Keratinocyte (primary cell): ENCODE measurements around the gene CRPPA. TPM values are rescaled to one million over a fixed set of nuclear protein-coding genes. Genes with fewer than 3 reads are reported as not detected.

Experiments used
- DNase-seq: peaks from one replicate; pipeline ENCODE4 v3.0.0-alpha.2; 2011; ENCODE audit warnings: low read depth, missing footprints, low spot score
- FAIRE-seq: peaks from 2 replicates; lab custom pipeline; 2011; peaks lifted over from hg19 to GRCh38; lab: Jason Lieb, UNC
- H2AFZ ChIP-seq: 2 replicates; pipeline ENCODE4 v1.6.0; 2012; ENCODE audit warnings: low read length, control low read depth, inconsistent platforms; ENCODE audit not compliant: control insufficient read depth
- H3K27ac ChIP-seq: 2 replicates; pipeline ENCODE4 v1.5.1; 2011; ENCODE audit warnings: low read length; ENCODE audit not compliant: control insufficient read depth, insufficient read depth
- H3K27me3 ChIP-seq: 3 replicates; pipeline ENCODE4 v1.6.0; 2011; ENCODE audit warnings: low read length; ENCODE audit not compliant: control insufficient read depth, insufficient read depth; ENCODE audit errors: extremely low read depth
- H3K36me3 ChIP-seq, 2 experiments: 2 replicates in 1 of 2; 3 replicates in 1 of 2; pipeline ENCODE4 v1.5.1; 2011; ENCODE audit warnings: low read length in 2 of 2, mild to moderate bottlenecking in 1 of 2; ENCODE audit not compliant: control insufficient read depth in 2 of 2, insufficient read depth in 2 of 2; ENCODE audit errors: extremely low read depth in 1 of 2
- H3K4me1 ChIP-seq: 3 replicates; pipeline ENCODE4 v1.5.1; 2011; ENCODE audit warnings: low read length; ENCODE audit not compliant: control insufficient read depth, insufficient read depth; ENCODE audit errors: extremely low read depth
- H3K4me2 ChIP-seq: 3 replicates; pipeline ENCODE4 v1.6.0; 2011; ENCODE audit warnings: low read depth, low read length; ENCODE audit not compliant: control insufficient read depth, insufficient read depth; ENCODE audit errors: extremely low read depth
- H3K4me3 ChIP-seq, 3 experiments: fragments of 200-600 bp in 1 of 3; sonication (generic) in 1 of 3; 2 replicates in 2 of 3; 3 replicates in 1 of 3; pipeline ENCODE4 v1.5.1; 2011 to 2016; ENCODE audit warnings: low read length in 3 of 3, mild to moderate bottlenecking in 3 of 3, control low read depth in 2 of 3, inconsistent platforms in 1 of 3, low read depth in 1 of 3, mixed read lengths in 1 of 3, mixed run types in 1 of 3, moderate library complexity in 1 of 3; ENCODE audit not compliant: control insufficient read depth in 2 of 3, insufficient read depth in 2 of 3; ENCODE audit errors: extremely low read depth in 1 of 3
- H3K79me2 ChIP-seq: 2 replicates; pipeline ENCODE4 v1.6.0; 2012; ENCODE audit warnings: low read length; ENCODE audit not compliant: control insufficient read depth, insufficient read depth
- H3K9ac ChIP-seq: 3 replicates; pipeline ENCODE4 v1.6.0; 2011; ENCODE audit warnings: low read length; ENCODE audit not compliant: control insufficient read depth, insufficient read depth; ENCODE audit errors: extremely low read depth
- H3K9me1 ChIP-seq: 3 replicates; pipeline ENCODE4 v1.6.0; 2011; ENCODE audit warnings: low read length; ENCODE audit not compliant: control insufficient read depth, insufficient read depth; ENCODE audit errors: extremely low read depth
- H3K9me3 ChIP-seq: 2 replicates; pipeline ENCODE4 v1.5.1; 2012; ENCODE audit warnings: low read depth, low read length; ENCODE audit not compliant: control insufficient read depth
- H4K20me1 ChIP-seq: 3 replicates; pipeline ENCODE4 v1.6.0; 2011; ENCODE audit warnings: low read length; ENCODE audit not compliant: control insufficient read depth, insufficient read depth; ENCODE audit errors: extremely low read depth
- EZH2 ChIP-seq: IDR thresholded peaks from one replicate; pipeline ENCODE4 v1.6.1; 2012; ENCODE audit warnings: inconsistent platforms, mild to moderate bottlenecking, low read length, moderate library complexity
- dilution Hi-C: fragments of 300-500 bp; cut with MboI; formaldehyde crosslinking; loops from one replicate; pipeline ENCODE4 v1.7.0; 2020; ENCODE audit warnings: low sequenced_read_pairs; ENCODE audit not compliant: extremely low pct_ligation_motif_present
- polyA plus RNA-seq, 5 experiments: library from polyadenylated mRNA; depleted of rRNA in 3 of 5; stranded (reverse) in 3 of 5; stranded (forward) in 1 of 5; unstranded in 1 of 5; fragments of >200 nt; gene quantifications; 1 replicate in 1 of 5; 2 replicates in 3 of 5; 3 replicates in 1 of 5; pipeline versions ENCODE4 v1.2.1 to v1.2.3, GENCODE V29; 2011 to 2012; ENCODE audit warnings: missing spikeins in 2 of 5, low read depth in 1 of 5, low replicate concordance in 1 of 5
- TF ChIP-seq, protein P1 (sequence below), 3 experiments: IDR thresholded peaks in 1 of 3; conservative IDR thresholded peaks in 1 of 3; optimal IDR thresholded peaks in 1 of 3; 2 replicates in 2 of 3; 3 replicates in 1 of 3; pipeline versions ENCODE3 to v1.5.1; 2011; ENCODE audit warnings: low read length in 3 of 3, mild to moderate bottlenecking in 3 of 3, moderate library complexity in 2 of 3, control low read depth in 1 of 3, inconsistent platforms in 1 of 3; ENCODE audit not compliant: insufficient read depth in 2 of 3; ENCODE audit errors: extremely low read depth in 1 of 3

Gene CRPPA
- polyA plus RNA-seq, 1 donor (not counting 4 experiments of a cell fraction or from before 2014, with no cell fraction given) = 0.51 TPM

GRCh38 chr7:16423761-16424160 is 2.4 kb upstream of the CRPPA start:
- TF ChIP-seq, protein P1, sequence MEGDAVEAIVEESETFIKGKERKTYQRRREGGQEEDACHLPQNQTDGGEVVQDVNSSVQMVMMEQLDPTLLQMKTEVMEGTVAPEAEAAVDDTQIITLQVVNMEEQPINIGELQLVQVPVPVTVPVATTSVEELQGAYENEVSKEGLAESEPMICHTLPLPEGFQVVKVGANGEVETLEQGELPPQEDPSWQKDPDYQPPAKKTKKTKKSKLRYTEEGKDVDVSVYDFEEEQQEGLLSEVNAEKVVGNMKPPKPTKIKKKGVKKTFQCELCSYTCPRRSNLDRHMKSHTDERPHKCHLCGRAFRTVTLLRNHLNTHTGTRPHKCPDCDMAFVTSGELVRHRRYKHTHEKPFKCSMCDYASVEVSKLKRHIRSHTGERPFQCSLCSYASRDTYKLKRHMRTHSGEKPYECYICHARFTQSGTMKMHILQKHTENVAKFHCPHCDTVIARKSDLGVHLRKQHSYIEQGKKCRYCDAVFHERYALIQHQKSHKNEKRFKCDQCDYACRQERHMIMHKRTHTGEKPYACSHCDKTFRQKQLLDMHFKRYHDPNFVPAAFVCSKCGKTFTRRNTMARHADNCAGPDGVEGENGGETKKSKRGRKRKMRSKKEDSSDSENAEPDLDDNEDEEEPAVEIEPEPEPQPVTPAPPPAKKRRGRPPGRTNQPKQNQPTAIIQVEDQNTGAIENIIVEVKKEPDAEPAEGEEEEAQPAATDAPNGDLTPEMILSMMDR (optimal IDR thresholded peaks at IDR 0.05 in 1 of 3, IDR thresholded peaks at IDR 0.05 in 1 of 3, conservative IDR thresholded peaks at IDR 0.05 in 1 of 3; ENCODE audit: extremely low read depth in 1 of 3, insufficient read depth in 2 of 3, low read length in 3 of 3) = no peak
- TF ChIP-seq EZH2 = no peak
- DNase-seq (no peak), FAIRE-seq (no peak)
- Histone ChIP-seq H3K9ac (no peak overlapping the region), H3K9me3 (no peaks in the 10 kb centered on the region), H3K4me3 (no peak overlapping the region), H4K20me1 (no peaks in the 10 kb centered on the region), H3K27me3 (no peaks in the 10 kb centered on the region), H3K79me2 (no peaks in the 10 kb centered on the region), H2AFZ (no peak overlapping the region), H3K4me2 (no peak overlapping the region), H3K27ac (no peak overlapping the region), H3K4me1 (peaks cover 20% of the 10 kb centered on the region), H3K9me1 (no peaks in the 10 kb centered on the region), H3K36me3 (no peaks in the 10 kb centered on the region)
- dilution Hi-C loops = no loop called here

DNA sequence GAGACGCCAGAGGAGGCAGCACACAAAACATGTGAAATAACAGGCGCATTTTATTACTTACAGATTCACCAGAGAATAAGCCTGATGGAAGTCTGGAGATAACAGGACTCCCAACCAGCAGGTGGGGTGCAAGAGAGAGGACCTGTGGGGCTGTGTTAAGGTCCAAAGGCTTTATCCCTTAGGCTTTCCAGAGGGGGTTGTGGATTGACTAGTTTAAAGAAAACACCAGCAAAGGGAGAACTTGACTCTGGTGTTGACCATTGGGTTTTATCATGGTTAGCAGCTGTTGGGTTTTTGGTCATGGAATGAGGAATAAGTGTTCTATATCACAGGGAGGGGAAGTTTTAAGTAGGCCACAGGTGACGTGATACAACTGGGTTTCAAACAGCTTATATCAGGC is 1.6 kb upstream of the CRPPA start:
- Histone ChIP-seq H3K9me1 (no peaks in the 10 kb centered on the region), H3K9ac (no peak overlapping the region), H4K20me1 (no peaks in the 10 kb centered on the region), H3K79me2 (no peaks in the 10 kb centered on the region), H3K9me3 (no peaks in the 10 kb centered on the region), H3K27me3 (no peaks in the 10 kb centered on the region), H3K27ac (no peak overlapping the region), H3K4me1 (peaks cover 20% of the 10 kb centered on the region), H2AFZ (no peak overlapping the region), H3K4me3 (no peak overlapping the region), H3K4me2 (no peak overlapping the region), H3K36me3 (no peaks in the 10 kb centered on the region)
- DNase-seq (no peak), FAIRE-seq (no peak)
- no peak for TF ChIP-seq EZH2
- TF ChIP-seq, protein P1 (optimal IDR thresholded peaks at IDR 0.05 in 1 of 3, IDR thresholded peaks at IDR 0.05 in 1 of 3, conservative IDR thresholded peaks at IDR 0.05 in 1 of 3; ENCODE audit: extremely low read depth in 1 of 3, insufficient read depth in 2 of 3, low read length in 3 of 3) = no peak
- dilution Hi-C loops = no loop called here
